Endothelial cell of umbilical vein (primary cell): ENCODE data around the gene PPCDC. TPM values are rescaled to one million over a fixed set of nuclear protein-coding genes. Genes with fewer than 3 reads are reported as not detected.

Experiments used
- BruUV-seq: library from RNA; stranded (reverse); fragments of 400-500 nt; replicated peaks from 2 replicates; lab custom pipeline; 2021; lab: Mats Ljungman, UMichigan
- CTCF ChIA-PET: fragments of 300-600, 350-600 bp; sonication (Branson Sonifier 250); formaldehyde crosslinking; loops from one replicate; lab custom pipeline; 2021; ENCODE audit warnings: antibody characterized with exemption, inconsistent platforms; lab: Charles Lee
- POLR2A ChIA-PET: fragments of 300-600, 350-600 bp; sonication (Branson Sonifier 250); formaldehyde crosslinking; loops from one replicate; lab custom pipeline; 2021; ENCODE audit warnings: antibody characterized with exemption, inconsistent platforms; lab: Charles Lee
- DNase-seq: peaks from one replicate; pipeline ENCODE4 v3.0.0-alpha.2; 2011; ENCODE audit warnings: low read depth, low spot score
- FAIRE-seq: peaks from 2 replicates; lab custom pipeline; 2011; peaks lifted over from hg19 to GRCh38; lab: Jason Lieb, UNC
- H2AFZ ChIP-seq: 2 replicates; pipeline ENCODE4 v1.6.0; 2012; ENCODE audit warnings: low read depth, low read length, control low read depth, inconsistent platforms
- H3K27ac ChIP-seq: 2 replicates; pipeline ENCODE4 v1.5.1; 2011; ENCODE audit warnings: low read depth, mild to moderate bottlenecking, control low read depth, low read length, moderate library complexity; ENCODE audit not compliant: insufficient read depth
- H3K27me3 ChIP-seq, 2 experiments: 2 replicates each; pipeline versions ENCODE4 v1.6.0 to v1.6.1; 2011; ENCODE audit warnings: low read length in 2 of 2, mixed read lengths in 1 of 2; ENCODE audit not compliant: control insufficient read depth in 2 of 2, insufficient read depth in 2 of 2
- H3K36me3 ChIP-seq, 2 experiments: 2 replicates in 1 of 2; 3 replicates in 1 of 2; pipeline ENCODE4 v1.5.1; 2011; ENCODE audit warnings: low read length in 2 of 2, mild to moderate bottlenecking in 1 of 2, moderate library complexity in 1 of 2; ENCODE audit not compliant: control insufficient read depth in 2 of 2, insufficient read depth in 2 of 2; ENCODE audit errors: extremely low read depth in 1 of 2
- H3K4me1 ChIP-seq: 3 replicates; pipeline ENCODE4 v1.5.1; 2011; ENCODE audit warnings: mild to moderate bottlenecking, low read length; ENCODE audit not compliant: control insufficient read depth, insufficient read depth; ENCODE audit errors: extremely low read depth
- H3K4me2 ChIP-seq: 2 replicates; pipeline ENCODE4 v1.6.1; 2011; ENCODE audit warnings: low read length, control low read depth, mixed read lengths; ENCODE audit not compliant: insufficient read depth
- H3K4me3 ChIP-seq, 3 experiments: fragments of 200-600 bp in 1 of 3; sonication (generic), shearing (Covaris generic) in 1 of 3; replicated peaks in 1 of 3; 2 replicates each; pipeline ENCODE4 v1.5.1; 2011 to 2016; ENCODE audit warnings: control low read depth in 3 of 3, low read length in 3 of 3, mild to moderate bottlenecking in 2 of 3, inconsistent platforms in 1 of 3, low read depth in 1 of 3, moderate library complexity in 1 of 3; ENCODE audit not compliant: insufficient read depth in 1 of 3
- H3K79me2 ChIP-seq: 2 replicates; pipeline ENCODE4 v1.6.0; 2012; ENCODE audit warnings: low read length, inconsistent platforms; ENCODE audit not compliant: control insufficient read depth, insufficient read depth
- H3K9ac ChIP-seq: replicated peaks from 2 replicates; pipeline ENCODE3; 2011; ENCODE audit warnings: low read length, control low read depth; ENCODE audit not compliant: insufficient read depth; ENCODE audit errors: extremely low read depth
- H3K9me1 ChIP-seq: replicated peaks from 3 replicates; pipeline ENCODE4 v1.6.0; 2011; ENCODE audit warnings: mild to moderate bottlenecking, low read length; ENCODE audit not compliant: control insufficient read depth, insufficient read depth; ENCODE audit errors: extremely low read depth
- H3K9me3 ChIP-seq: replicated peaks from 2 replicates; pipeline ENCODE4 v1.5.1; 2012; ENCODE audit warnings: low read length, inconsistent platforms; ENCODE audit not compliant: control insufficient read depth, insufficient read depth
- H4K20me1 ChIP-seq: replicated peaks from 2 replicates; pipeline ENCODE3; 2011; ENCODE audit warnings: mild to moderate bottlenecking, low read length; ENCODE audit not compliant: control insufficient read depth, insufficient read depth; ENCODE audit errors: extremely low read depth
- CTCF ChIP-seq, 2 donors: IDR thresholded peaks; 1 replicate in 1 of 2; 2 replicates in 1 of 2; pipeline ENCODE4 v1.5.1; 2011; ENCODE audit warnings: low read length in 2 of 2, mild to moderate bottlenecking in 2 of 2, moderate library complexity in 2 of 2, control low read depth in 1 of 2, inconsistent platforms in 1 of 2, low read depth in 1 of 2; ENCODE audit not compliant: insufficient read depth in 1 of 2; ENCODE audit errors: extremely low read depth in 1 of 2
- EZH2 ChIP-seq: IDR thresholded peaks from 2 replicates; pipeline ENCODE4 v1.6.1; 2012; ENCODE audit warnings: borderline replicate concordance, low read depth, mild to moderate bottlenecking, moderate library complexity, low read length, inconsistent platforms; ENCODE audit not compliant: severe bottlenecking
- FOS ChIP-seq: IDR thresholded peaks from 2 replicates; pipeline ENCODE4 v1.6.1; 2011; ENCODE audit warnings: mild to moderate bottlenecking, low read length, moderate library complexity, borderline replicate concordance; ENCODE audit not compliant: insufficient read depth
- GATA2 ChIP-seq: IDR thresholded peaks from 2 replicates; pipeline ENCODE4 v1.7.0; 2011; ENCODE audit warnings: low read depth, mild to moderate bottlenecking, moderate library complexity, mixed read lengths, low read length; ENCODE audit not compliant: insufficient read length, insufficient read depth
- JUN ChIP-seq: IDR thresholded peaks from 2 replicates; pipeline ENCODE4 v1.6.1; 2011; ENCODE audit warnings: borderline replicate concordance, low read depth; ENCODE audit not compliant: insufficient read length, insufficient read depth
- MAX ChIP-seq: IDR thresholded peaks from 2 replicates; pipeline ENCODE4 v1.6.1; 2011; ENCODE audit not compliant: insufficient read depth, insufficient read length
- MYC ChIP-seq: IDR thresholded peaks from one replicate; pipeline ENCODE4 v1.6.1; 2011; ENCODE audit warnings: mild to moderate bottlenecking, low read depth, low read length
- POLR2A ChIP-seq: IDR thresholded peaks from 2 replicates; pipeline ENCODE4 v1.6.1; 2012; ENCODE audit warnings: low read depth, mild to moderate bottlenecking, control low read depth, low read length
- POLR2AphosphoS5 ChIP-seq: IDR thresholded peaks from 2 replicates; pipeline ENCODE4 v1.6.1; 2012; ENCODE audit warnings: low read depth, mild to moderate bottlenecking, control low read depth, low read length, moderate library complexity; ENCODE audit not compliant: insufficient read depth
- dilution Hi-C: fragments of 300-500 bp; cut with MboI; formaldehyde crosslinking; loops from one replicate; pipeline ENCODE4 v1.15.0; 2019; ENCODE audit warnings: low sequenced_read_pairs; ENCODE audit not compliant: extremely low pct_ligation_motif_present
- intact Hi-C: fragments of 100-400 bp; cut with micrococcal nuclease; formaldehyde crosslinking; loops from one replicate; pipeline ENCODE4 v1.10.0; 2022
- polyA plus RNA-seq, 4 experiments: library from polyadenylated mRNA; depleted of rRNA in 3 of 4; stranded (reverse) in 3 of 4; unstranded in 1 of 4; fragments of >200 nt; gene quantifications; 2 replicates each; pipeline versions ENCODE4 v1.2.1 to v1.2.3, GENCODE V29; 2011 to 2012; ENCODE audit warnings: missing spikeins in 1 of 4
- total RNA-seq: library from RNA; stranded (reverse); gene quantifications from 2 replicates; pipeline ENCODE4 v1.2.3, GENCODE V29; 2021

PPCDC gene
- total and polyA plus RNA-seq, 2 donors (not counting 3 experiments of a cell fraction or from before 2014, with no cell fraction given) = 14.5 to 21.4 TPM

GRCh38 chr15:75048394-75048793 lies 25.0 kb downstream of the PPCDC start:
- H3K9me1 ChIP-seq = no peaks in the 10 kb centered on the region
- TF ChIP-seq POLR2A (no peak), MAX (no peak), EZH2 (no peak), MYC (no peak), POLR2AphosphoS5 (no peak), CTCF (IDR thresholded peaks at IDR 0.05; ENCODE audit: extremely low read depth in 1 of 2, insufficient read depth in 1 of 2, low read depth in 1 of 2, low read length in 2 of 2) (no peak), JUN (no peak), GATA2 (no peak), FOS (no peak)
- no TSS peak for BruUV-seq
- no peaks in the 10 kb centered on the region for H3K9me3 ChIP-seq
- H4K20me1 ChIP-seq = no peaks in the 10 kb centered on the region
- H3K79me2 ChIP-seq = no peaks in the 10 kb centered on the region
- no peak overlapping the region for H2AFZ ChIP-seq
- no peak overlapping the region for H3K4me3 ChIP-seq
- DNase-seq = no peak
- no peak overlapping the region for H3K9ac ChIP-seq
- H3K27me3 ChIP-seq = no peaks in the 10 kb centered on the region
- peaks cover 24% of the 10 kb centered on the region for H3K4me1 ChIP-seq
- no peak overlapping the region for H3K4me2 ChIP-seq
- no peak overlapping the region for H3K27ac ChIP-seq
- CTCF ChIA-PET = no interaction called here
- H3K36me3 ChIP-seq = no peaks in the 10 kb centered on the region
- dilution Hi-C loops = no loop called here
- POLR2A ChIA-PET = no interaction called here
- intact Hi-C loops = no loop called here
- no peak for FAIRE-seq
